Right atrium auricular region (tissue), 2 donors: ENCODE results near the gene UGT2B10. TPM values are rescaled to one million over a fixed set of nuclear protein-coding genes. Genes with fewer than 3 reads are reported as not detected.
"Not testable (repeated sequence)": the region's sequence is repeated elsewhere in the genome, so short reads cannot be mapped to it uniquely, and the experiment has no call there.

Experiments used
- DNase-seq: peaks from one replicate; pipeline ENCODE4 v3.0.0-alpha.2; 2019; ENCODE audit warnings: low spot score
- H3K27ac ChIP-seq, 2 donors: fragments of 200-600 bp; sonication (generic); 1 replicate in 1 of 2; 2 replicates in 1 of 2; pipeline ENCODE4 v1.5.1; 2016 to 2019
- H3K27me3 ChIP-seq, 2 donors: fragments of 200-600 bp; sonication (generic); one replicate each; pipeline versions ENCODE4 v1.5.1 to v1.6.0; 2017 to 2019
- H3K36me3 ChIP-seq: fragments of 200-600 bp; sonication (generic); one replicate; pipeline ENCODE4 v1.5.1; 2016
- H3K4me1 ChIP-seq, 2 donors: fragments of 200-600 bp; sonication (generic); one replicate each; pipeline versions ENCODE4 v1.5.1 to v1.6.0; 2017 to 2019
- H3K4me3 ChIP-seq, 2 donors: fragments of 200-600 bp; sonication (generic); 1 replicate in 1 of 2; 2 replicates in 1 of 2; pipeline ENCODE4 v1.5.1; 2017 to 2019; ENCODE audit warnings: mild to moderate bottlenecking in 1 of 2, moderate library complexity in 1 of 2
- H3K9me3 ChIP-seq, 2 donors: fragments of 200-600 bp; sonication (generic); one replicate each; pipeline ENCODE4 v1.5.1; 2019
- CTCF ChIP-seq, 2 donors: fragments of 200-600 bp; sonication (generic); IDR thresholded peaks; one replicate each; pipeline ENCODE4 v1.5.1; 2019; ENCODE audit warnings: antibody characterized with exemption in 2 of 2
- total RNA-seq, 2 donors: library from RNA; depleted of rRNA; stranded (reverse); fragments of >200 nt; gene quantifications; one replicate each; pipeline ENCODE4 v1.1.0, GENCODE V29; 2016

The UGT2B10 gene
- total RNA-seq, 2 donors from 2014 or later: not detected

- Histone ChIP-seq H3K9me3 (no peaks in the 10 kb centered on the region), H3K27ac (no peak overlapping the region), H3K4me1 (no peaks in the 10 kb centered on the region), H3K4me3 (no peak overlapping the region), H3K27me3 (no peaks in the 10 kb centered on the region), H3K36me3 (no peaks in the 10 kb centered on the region)
- no peak for TF ChIP-seq CTCF (IDR thresholded peaks at IDR 0.05)
- no peak for DNase-seq
Observed at GRCh38 chr4:68808060-68808459, 7.7 kb upstream of the UGT2B10 start.

GRCh38 chr4:68810919-68811318 lies 4.9 kb upstream of the UGT2B10 start:
- Histone ChIP-seq H3K9me3 (no peaks in the 10 kb centered on the region), H3K4me3 (no peak overlapping the region), H3K27me3 (no peaks in the 10 kb centered on the region), H3K4me1 (no peaks in the 10 kb centered on the region), H3K36me3 (no peaks in the 10 kb centered on the region), H3K27ac (no peak overlapping the region)
- no peak for TF ChIP-seq CTCF (IDR thresholded peaks at IDR 0.05)
- DNase-seq: no peak

GRCh38 chr4:68816410-68817265 lies 844 bp downstream of the UGT2B10 start:
- not testable (repeated sequence) for H3K36me3 ChIP-seq, H3K9me3 ChIP-seq, H3K27ac ChIP-seq, H3K4me1 ChIP-seq, DNase-seq, H3K27me3 ChIP-seq, H3K4me3 ChIP-seq

- no peak for TF ChIP-seq CTCF (IDR thresholded peaks at IDR 0.05)
- Histone ChIP-seq H3K4me3 (no peak overlapping the region), H3K27ac (no peak overlapping the region), H3K27me3 (no peaks in the 10 kb centered on the region), H3K9me3 (no peaks in the 10 kb centered on the region), H3K4me1 (no peaks in the 10 kb centered on the region), H3K36me3 (no peaks in the 10 kb centered on the region)
- no peak for DNase-seq
Observed at GRCh38 chr4:68817386-68817785, 1.6 kb downstream of the UGT2B10 start.

GRCh38 chr4:68818030-68818462 lies 2.3 kb downstream of the UGT2B10 start:
- H3K4me3 ChIP-seq, H3K27ac ChIP-seq, H3K27me3 ChIP-seq, DNase-seq, H3K9me3 ChIP-seq, H3K4me1 ChIP-seq, H3K36me3 ChIP-seq: not testable (repeated sequence)

GRCh38 chr4:68831642-68832041 lies 15.8 kb downstream of the UGT2B10 start:
- Histone ChIP-seq H3K27ac (no peak overlapping the region), H3K36me3 (no peaks in the 10 kb centered on the region), H3K27me3 (no peaks in the 10 kb centered on the region), H3K9me3 (no peaks in the 10 kb centered on the region), H3K4me1 (no peaks in the 10 kb centered on the region), H3K4me3 (no peak overlapping the region)
- no peak for DNase-seq
- no peak for TF ChIP-seq CTCF (IDR thresholded peaks at IDR 0.05)

GRCh38 chr4:68850293-68850692 lies 34.5 kb downstream of the UGT2B10 start:
- H3K4me1 ChIP-seq: no peaks in the 10 kb centered on the region
- no peak for TF ChIP-seq CTCF (IDR thresholded peaks at IDR 0.05)
- no peak for DNase-seq
- no peaks in the 10 kb centered on the region for H3K27me3 ChIP-seq
- no peaks in the 10 kb centered on the region for H3K9me3 ChIP-seq
- no peak overlapping the region for H3K27ac ChIP-seq
- no peak overlapping the region for H3K4me3 ChIP-seq
- no peaks in the 10 kb centered on the region for H3K36me3 ChIP-seq
